ENCODE measurements around the gene VWA5A.
"Not testable (repeated sequence)": the region's sequence is repeated elsewhere in the genome, so short reads cannot be mapped to it uniquely, and the experiment has no call there.

VWA5A gene

GRCh38 chr11:124093330-124093729 is 21.9 kb upstream of the VWA5A start:
- no peak for DNase-seq (ENCODE audit: low spot score)

GRCh38 chr11:124094731-124095130 is 20.5 kb upstream of the VWA5A start:
- DNase-seq (ENCODE audit: low spot score), result no peak

- DNase-seq (ENCODE audit: low spot score), result no peak
Measured at GRCh38 chr11:124096364-124096763, 18.9 kb upstream of the VWA5A start.

GRCh38 chr11:124098141-124098540 is 17.1 kb upstream of the VWA5A start:
- DNase-seq (ENCODE audit: low spot score), result no peak

GRCh38 chr11:124101737-124102136 is 13.5 kb upstream of the VWA5A start:
- DNase-seq (ENCODE audit: low spot score), result no peak

- DNase-seq (ENCODE audit: low spot score), result no peak
Measured at GRCh38 chr11:124108156-124108555, 7.1 kb upstream of the VWA5A start.

- no peak for DNase-seq (ENCODE audit: low spot score)
Measured at GRCh38 chr11:124109377-124109776, 5.9 kb upstream of the VWA5A start.

GRCh38 chr11:124110201-124110600 is 5.0 kb upstream of the VWA5A start:
- DNase-seq (ENCODE audit: low spot score), result no peak

GRCh38 chr11:124113890-124114289 is 1.4 kb upstream of the VWA5A start:
- DNase-seq (ENCODE audit: low spot score), result no peak

- no peak for DNase-seq (ENCODE audit: low spot score)
Measured at GRCh38 chr11:124115782-124116616, 749 bp downstream of the VWA5A start.

- DNase-seq (ENCODE audit: low spot score), result no peak
Measured at GRCh38 chr11:124119103-124119502, 3.9 kb downstream of the VWA5A start.

- no peak for DNase-seq (ENCODE audit: low spot score)
Measured at GRCh38 chr11:124120891-124121290, 5.6 kb downstream of the VWA5A start.

- no peak for DNase-seq (ENCODE audit: low spot score)
Measured at GRCh38 chr11:124122123-124122522, 6.9 kb downstream of the VWA5A start.

GRCh38 chr11:124123622-124124021 is 8.4 kb downstream of the VWA5A start:
- DNase-seq (ENCODE audit: low spot score), result no peak

GRCh38 chr11:124127134-124127533 is 11.9 kb downstream of the VWA5A start:
- DNase-seq (ENCODE audit: low spot score), result not testable (repeated sequence)

GRCh38 chr11:124143034-124143433 is 27.8 kb downstream of the VWA5A start:
- no peak for DNase-seq (ENCODE audit: low spot score)

GRCh38 chr11:124147951-124148350 is 32.7 kb downstream of the VWA5A start:
- no peak for DNase-seq (ENCODE audit: low spot score)

- DNase-seq (ENCODE audit: low spot score), result no peak
Measured at GRCh38 chr11:124150684-124151083, 35.4 kb downstream of the VWA5A start.

- DNase-seq (ENCODE audit: low spot score), result no peak
Measured at GRCh38 chr11:124152770-124153407, 37.6 kb downstream of the VWA5A start.

- no peak for DNase-seq (ENCODE audit: low spot score)
Measured at GRCh38 chr11:124153821-124154220, 38.6 kb downstream of the VWA5A start.

- DNase-seq (ENCODE audit: low spot score), result no peak
Measured at GRCh38 chr11:124159481-124159880, 44.2 kb downstream of the VWA5A start.

- no peak for DNase-seq (ENCODE audit: low spot score)
Measured at GRCh38 chr11:124160986-124161385, 45.7 kb downstream of the VWA5A start.

- DNase-seq (ENCODE audit: low spot score), result no peak
Measured at GRCh38 chr11:124167826-124168231, 52.6 kb downstream of the VWA5A start.
